Neutrophil (primary cell): ENCODE data around the gene CNTNAP2.

ENCODE experiments used
- H3K27ac ChIP-seq: fragments of 200-600 bp; sonication (generic); 2 replicates; pipeline ENCODE4 v1.5.1; 2016; ENCODE audit warnings: mild to moderate bottlenecking, moderate library complexity
- H3K27me3 ChIP-seq: fragments of 200-600 bp; sonication (generic); 2 replicates; pipeline ENCODE4 v1.6.0; 2016; ENCODE audit warnings: mild to moderate bottlenecking
- H3K36me3 ChIP-seq: fragments of 200-600 bp; sonication (generic); 2 replicates; pipeline ENCODE4 v1.5.1; 2017
- H3K4me1 ChIP-seq, 2 experiments: fragments of 200-600 bp in 1 of 2; sonication (generic) in 1 of 2; 1 replicate in 1 of 2; 2 replicates in 1 of 2; pipeline versions ENCODE4 v1.5.1 to v1.6.1; 2013 to 2016; ENCODE audit warnings: low read depth in 1 of 2, low read length in 1 of 2, mild to moderate bottlenecking in 1 of 2, moderate library complexity in 1 of 2; ENCODE audit not compliant: control insufficient read depth in 1 of 2, insufficient read depth in 1 of 2
- H3K4me3 ChIP-seq, 2 experiments: fragments of 200-600 bp in 1 of 2; sonication (generic) in 1 of 2; 1 replicate in 1 of 2; 2 replicates in 1 of 2; pipeline ENCODE4 v1.5.1; 2013 to 2016; ENCODE audit warnings: low read depth in 1 of 2, low read length in 1 of 2, mild to moderate bottlenecking in 1 of 2, moderate library complexity in 1 of 2
- H3K9me3 ChIP-seq: fragments of 200-600 bp; sonication (generic); 2 replicates; pipeline ENCODE4 v1.5.1; 2016
- CTCF ChIP-seq: fragments of 200-600 bp; sonication (generic); IDR thresholded peaks from 2 replicates; pipeline ENCODE4 v1.5.1; 2016; ENCODE audit warnings: antibody characterized with exemption

The CNTNAP2 gene

GRCh38 chr7:148209643-148210190 lies 2093.1 kb downstream of the CNTNAP2 start:
- H3K4me1 ChIP-seq, result no peaks in the 10 kb centered on the region
- H3K9me3 ChIP-seq, result no peaks in the 10 kb centered on the region
- no peaks in the 10 kb centered on the region for H3K27me3 ChIP-seq
- no peak overlapping the region for H3K27ac ChIP-seq
- no peak overlapping the region for H3K4me3 ChIP-seq
- no peak for TF ChIP-seq CTCF
- no peaks in the 10 kb centered on the region for H3K36me3 ChIP-seq

- H3K27me3 ChIP-seq, result no peaks in the 10 kb centered on the region
- H3K4me3 ChIP-seq, result no peak overlapping the region
- H3K27ac ChIP-seq, result no peak overlapping the region
- TF ChIP-seq CTCF, result no peak
- H3K9me3 ChIP-seq, result no peaks in the 10 kb centered on the region
- no peaks in the 10 kb centered on the region for H3K4me1 ChIP-seq
- no peaks in the 10 kb centered on the region for H3K36me3 ChIP-seq
Observed at GRCh38 chr7:148210804-148211325, 2094.3 kb downstream of the CNTNAP2 start.

- Histone ChIP-seq H3K27me3 (no peaks in the 10 kb centered on the region), H3K27ac (no peak overlapping the region), H3K4me3 (no peak overlapping the region), H3K9me3 (no peaks in the 10 kb centered on the region), H3K4me1 (no peaks in the 10 kb centered on the region), H3K36me3 (no peaks in the 10 kb centered on the region)
- no peak for TF ChIP-seq CTCF
Observed at GRCh38 chr7:148211740-148212151, 2095.1 kb downstream of the CNTNAP2 start.

GRCh38 chr7:148212731-148213130 lies 2096.1 kb downstream of the CNTNAP2 start:
- H3K27me3 ChIP-seq, result no peaks in the 10 kb centered on the region
- TF ChIP-seq CTCF, result no peak
- H3K4me1 ChIP-seq, result no peaks in the 10 kb centered on the region
- no peak overlapping the region for H3K4me3 ChIP-seq
- H3K36me3 ChIP-seq, result no peaks in the 10 kb centered on the region
- no peaks in the 10 kb centered on the region for H3K9me3 ChIP-seq
- H3K27ac ChIP-seq, result no peak overlapping the region

GRCh38 chr7:148214101-148214500 lies 2097.5 kb downstream of the CNTNAP2 start:
- H3K4me1 ChIP-seq, result no peaks in the 10 kb centered on the region
- H3K27me3 ChIP-seq, result no peaks in the 10 kb centered on the region
- no peak overlapping the region for H3K27ac ChIP-seq
- H3K9me3 ChIP-seq, result no peaks in the 10 kb centered on the region
- no peak overlapping the region for H3K4me3 ChIP-seq
- no peak for TF ChIP-seq CTCF
- H3K36me3 ChIP-seq, result no peaks in the 10 kb centered on the region

GRCh38 chr7:148218603-148219002 lies 2102.0 kb downstream of the CNTNAP2 start:
- Histone ChIP-seq H3K9me3 (no peaks in the 10 kb centered on the region), H3K4me3 (no peak overlapping the region), H3K4me1 (no peaks in the 10 kb centered on the region), H3K36me3 (no peaks in the 10 kb centered on the region), H3K27ac (no peak overlapping the region), H3K27me3 (no peaks in the 10 kb centered on the region)
- TF ChIP-seq CTCF, result no peak
